Globus pallidus (tissue), 1 donor: ENCODE measurements around the gene NARS2.

Experiments used
- DNase-seq: peaks from one replicate; pipeline ENCODE4 v3.0.0-alpha.2; 2015; ENCODE audit warnings: low spot score

NARS2 gene

GRCh38 chr11:78414321-78415051 lies 160.2 kb downstream of the NARS2 start:
- DNase-seq: peak; percentile 30

DNA sequence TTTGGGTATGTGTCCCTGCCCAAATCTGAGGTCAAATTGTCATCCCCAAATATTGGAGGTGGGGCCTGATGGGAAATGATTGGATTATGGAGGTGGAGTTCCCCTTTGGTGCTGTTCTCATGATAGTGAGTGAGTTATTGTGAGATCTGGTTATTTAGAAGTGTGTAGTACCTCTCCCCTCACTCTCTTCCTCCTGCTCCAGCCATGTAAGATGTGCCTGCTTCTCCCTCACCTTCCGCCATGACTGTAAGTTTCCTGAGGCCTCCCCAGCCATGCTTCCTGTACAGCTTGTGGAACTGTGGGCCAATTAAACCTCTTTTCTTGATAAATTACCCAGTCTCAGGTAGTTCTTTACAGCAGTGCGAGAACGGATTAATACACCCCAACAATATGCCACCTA lies 166.0 kb downstream of the NARS2 start:
- no peak for DNase-seq

GRCh38 chr11:78406568-78407196 lies 168.0 kb downstream of the NARS2 start:
- no peak for DNase-seq

GRCh38 chr11:78405805-78406204 lies 168.9 kb downstream of the NARS2 start:
- no peak for DNase-seq

DNA sequence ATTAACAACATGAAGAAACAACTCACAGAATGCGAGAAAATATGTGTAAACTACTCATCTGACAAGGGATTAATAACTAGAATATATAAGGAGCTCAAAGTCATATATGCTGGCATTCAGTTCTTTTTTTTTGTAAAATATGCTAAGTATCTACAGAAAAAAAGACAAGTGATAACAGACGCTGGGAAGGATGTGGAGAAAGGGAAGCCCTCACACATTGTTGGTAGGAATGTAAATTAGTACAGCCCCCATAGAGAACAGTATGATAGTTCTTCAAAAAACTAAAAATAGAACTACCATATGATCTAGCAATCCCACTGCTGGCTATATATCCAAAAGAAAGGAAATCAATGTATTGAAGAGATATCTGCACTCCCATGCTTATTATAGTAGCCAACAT lies 170.9 kb downstream of the NARS2 start:
- no peak for DNase-seq

DNA sequence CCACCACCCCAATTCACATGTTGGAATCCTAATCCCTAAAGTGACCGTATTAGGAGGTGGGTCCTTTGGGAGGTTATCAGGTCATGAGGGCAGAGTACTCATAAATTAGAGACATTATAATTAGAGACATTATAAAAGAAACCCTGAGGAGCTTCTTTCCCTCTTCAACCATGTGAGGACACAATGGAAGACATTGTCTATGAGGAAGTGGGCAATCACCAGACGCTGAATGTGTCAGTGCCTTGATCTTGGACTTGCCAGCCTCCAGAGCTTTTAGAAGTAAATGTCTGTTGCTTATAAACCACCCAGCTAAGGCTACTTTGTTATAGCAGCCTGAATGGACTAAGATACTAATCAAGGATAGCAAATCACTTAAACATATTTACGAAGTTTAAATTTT lies 171.8 kb downstream of the NARS2 start:
- DNase-seq: no peak

DNA sequence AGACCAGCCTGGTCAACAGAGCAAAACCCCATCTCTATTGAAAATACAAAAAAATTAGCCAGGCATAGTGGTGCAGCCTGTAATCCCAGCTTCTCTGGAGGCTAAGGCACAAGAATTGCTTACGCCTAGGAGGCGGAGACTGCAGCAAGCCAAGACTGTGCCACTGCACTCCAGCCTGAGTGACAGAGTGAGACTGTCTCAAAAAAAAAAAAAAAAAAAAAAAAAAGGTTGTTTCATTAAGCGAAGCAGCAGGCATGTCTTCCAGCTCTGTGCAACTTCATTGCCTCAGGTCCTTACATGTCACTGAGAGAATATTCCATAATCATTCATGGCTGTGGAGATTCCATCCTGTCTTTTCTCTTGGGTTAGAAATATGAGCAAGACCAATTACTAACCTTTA lies 174.0 kb downstream of the NARS2 start:
- no peak for DNase-seq

DNA sequence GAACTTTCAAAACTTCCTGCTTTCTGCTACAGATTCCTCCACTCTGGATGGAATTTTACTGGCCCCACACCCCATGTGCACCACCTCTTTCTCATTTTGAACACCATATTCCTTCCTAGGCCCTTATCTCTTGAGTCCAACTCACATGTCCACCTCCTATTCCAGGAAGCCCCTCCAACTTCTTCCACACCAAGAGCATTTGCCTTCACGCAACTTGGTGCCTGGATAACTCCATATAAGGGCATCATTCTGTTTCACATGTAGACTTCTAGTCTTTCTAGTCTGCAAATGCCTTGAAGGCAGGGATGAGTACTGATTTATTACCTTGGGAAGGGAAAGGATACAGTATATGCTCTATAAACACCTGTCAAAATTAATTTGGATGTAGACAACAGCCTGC lies 174.5 kb downstream of the NARS2 start:
- DNase-seq: no peak

GRCh38 chr11:78399136-78399535 lies 175.5 kb downstream of the NARS2 start:
- DNase-seq: no peak

DNA sequence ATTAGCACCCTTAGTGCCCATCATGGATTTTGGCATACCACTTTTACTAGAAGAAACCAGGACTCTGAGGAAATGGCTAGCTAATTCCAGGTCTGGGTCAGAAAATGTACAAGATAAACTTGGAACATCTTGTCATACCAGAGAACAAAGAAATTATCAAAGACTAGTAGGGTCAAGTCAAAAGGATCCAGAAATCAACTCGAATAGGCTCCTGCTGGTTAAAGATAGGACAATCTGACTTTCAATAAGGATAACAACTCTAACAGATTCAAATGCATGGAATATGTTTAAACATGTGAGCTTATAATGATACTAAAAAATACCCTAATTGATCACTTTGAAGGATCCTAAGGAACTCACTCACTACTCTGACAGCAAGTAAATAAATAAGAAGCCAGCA lies 175.9 kb downstream of the NARS2 start:
- DNase-seq: no peak

- DNase-seq: no peak
Measured at GRCh38 chr11:78397398-78397797, 177.3 kb downstream of the NARS2 start.

- DNase-seq: no peak
Measured at GRCh38 chr11:78395597-78395996, 179.1 kb downstream of the NARS2 start.

GRCh38 chr11:78392854-78393253 lies 181.8 kb downstream of the NARS2 start:
- no peak for DNase-seq

DNA sequence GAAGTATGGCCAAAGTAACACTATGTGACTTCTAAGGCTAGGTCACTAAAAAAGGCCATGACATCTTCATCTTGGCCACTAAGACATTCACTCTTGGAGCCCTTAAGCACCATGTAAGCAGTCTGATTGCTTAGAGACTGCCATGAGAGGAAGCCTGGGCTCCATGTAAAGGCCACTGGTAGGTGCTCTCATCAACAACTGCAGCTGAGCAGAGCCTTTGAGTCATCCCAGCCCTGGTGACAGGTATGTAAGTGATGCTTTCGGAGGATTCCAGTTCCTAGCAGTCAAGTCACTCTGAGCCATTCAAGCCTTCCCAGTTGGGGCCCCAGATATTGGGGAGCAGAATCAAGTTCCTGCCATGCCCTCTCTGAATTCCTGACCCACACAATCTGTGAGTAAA lies 183.2 kb downstream of the NARS2 start:
- no peak for DNase-seq

DNA sequence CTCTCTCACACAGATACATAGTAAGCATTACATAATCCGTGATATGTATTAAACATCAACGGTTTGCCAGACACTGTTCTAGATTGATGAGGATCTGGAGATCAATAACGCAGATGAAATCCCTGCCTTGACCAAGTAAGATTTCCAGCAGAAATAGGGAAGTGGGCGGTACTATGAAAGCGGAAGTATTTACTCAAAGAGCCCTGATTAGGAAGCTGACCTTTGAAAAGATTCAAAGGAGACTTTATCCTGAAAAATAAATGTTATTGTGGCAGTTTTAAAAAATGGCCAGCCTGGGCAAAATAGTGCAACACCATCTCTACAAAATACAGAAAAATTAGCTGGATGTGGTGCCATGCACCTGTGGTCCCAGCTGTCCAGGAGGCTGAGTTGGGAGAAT lies 183.9 kb downstream of the NARS2 start:
- DNase-seq: no peak

DNA sequence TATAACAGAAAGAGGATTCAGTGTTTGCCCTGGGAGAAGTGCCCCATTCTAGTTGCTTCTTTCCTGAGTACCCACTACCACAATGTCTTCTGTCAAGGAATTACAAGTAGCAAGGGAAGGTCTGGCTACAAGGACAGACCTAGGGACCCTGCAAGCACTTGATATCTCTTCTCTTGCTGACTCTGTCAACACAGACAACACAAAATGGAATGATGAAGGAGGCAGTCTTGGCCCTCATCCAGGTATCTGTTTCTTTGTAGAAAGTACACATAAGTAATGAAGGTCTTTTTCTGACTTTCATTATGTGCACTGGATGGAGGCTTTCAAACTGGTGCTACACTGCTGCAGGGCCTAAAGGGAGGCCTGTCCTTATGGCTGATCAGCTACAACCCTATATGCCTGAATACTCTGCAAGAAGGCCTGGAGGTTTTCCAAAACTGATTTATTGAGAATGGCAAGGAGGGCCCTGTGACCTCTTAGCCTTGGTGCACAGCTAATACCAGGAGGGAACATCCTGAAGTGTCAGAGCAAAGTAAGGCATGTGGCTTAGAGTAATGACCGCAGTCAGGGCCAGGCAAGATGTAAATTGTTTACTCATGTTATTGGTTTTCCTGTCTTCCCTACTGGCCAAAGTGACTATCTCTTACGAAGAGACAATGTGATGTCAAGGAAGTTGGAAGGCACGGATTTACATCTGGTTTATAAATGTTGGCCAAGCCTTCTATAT lies 188.3 kb downstream of the NARS2 start:
- DNase-seq: no peak
